Frontal cortex (tissue), 4 donors: ENCODE data around the gene CLTA. TPM values are rescaled to one million over a fixed set of nuclear protein-coding genes. Genes with fewer than 3 reads are reported as not detected.
"Not testable (repeated sequence)": the region's sequence is repeated elsewhere in the genome, so short reads cannot be mapped to it uniquely, and the experiment has no call there.

Source experiments
- DNase-seq, 2 donors: peaks; one replicate each; pipeline ENCODE4 v3.0.0; 2012; ENCODE audit warnings: low spot score in 2 of 2
- FAIRE-seq: peaks from 2 replicates; lab custom pipeline; 2012; peaks lifted over from hg19 to GRCh38; lab: Jason Lieb, UNC
- total RNA-seq: library from RNA; depleted of rRNA; stranded (reverse); fragments of >200 nt; gene quantifications from one replicate; pipeline ENCODE4 v1.2.3, GENCODE V29; 2014
- donor health status: control.
- donor health status: control.
- donor health status: control.

Gene CLTA
- total RNA-seq, 1 donor from 2014 or later: 152 TPM

GRCh38 chr9:36156116-36156515 is 34.6 kb upstream of the CLTA start:
- no peak for DNase-seq
- no peak for FAIRE-seq

GRCh38 chr9:36158122-36158521 is 32.6 kb upstream of the CLTA start:
- DNase-seq (no peak), FAIRE-seq (no peak)

GRCh38 chr9:36158917-36159316 is 31.8 kb upstream of the CLTA start:
- DNase-seq: no peak
- no peak for FAIRE-seq

GRCh38 chr9:36159509-36159908 is 31.2 kb upstream of the CLTA start:
- FAIRE-seq, DNase-seq: not testable (repeated sequence)

GRCh38 chr9:36160126-36160525 is 30.6 kb upstream of the CLTA start:
- DNase-seq, FAIRE-seq: not testable (repeated sequence)

GRCh38 chr9:36161187-36161586 is 29.5 kb upstream of the CLTA start:
- no peak for DNase-seq
- no peak for FAIRE-seq

GRCh38 chr9:36162211-36162738 is 28.4 kb upstream of the CLTA start:
- no peak for FAIRE-seq
- DNase-seq: no peak

- FAIRE-seq (no peak), DNase-seq (no peak)
These were observed 27.5 kb upstream of the CLTA start for GRCh38 chr9:36163049-36163785.

- FAIRE-seq (no peak), DNase-seq (peak in 1 of 2 donors; percentile 11)
These were observed 26.9 kb upstream of the CLTA start for GRCh38 chr9:36163786-36164170.

GRCh38 chr9:36164372-36164771 is 26.3 kb upstream of the CLTA start:
- no peak for FAIRE-seq

GRCh38 chr9:36164989-36165388 is 25.7 kb upstream of the CLTA start:
- DNase-seq (peak in 1 of 2 donors; percentile 8), FAIRE-seq (no peak)

More at GRCh38 chr9:36164372-36164771, 26.3 kb upstream of the CLTA start:
- peak in 1 of 2 donors; percentile 10 for DNase-seq

GRCh38 chr9:36165826-36166167 is 24.9 kb upstream of the CLTA start:
- FAIRE-seq: no peak
- peak; percentile 41 to 49 for DNase-seq

GRCh38 chr9:36166168-36166927 is 24.4 kb upstream of the CLTA start:
- DNase-seq: peak; percentile 84 to 94
- no peak for FAIRE-seq

GRCh38 chr9:36169166-36169565 is 21.6 kb upstream of the CLTA start, which contains the start of gene CCIN:
Gene CCIN (plus strand): TSS chr9:36169388. CDS start chr9:36169503, 115 bp downstream.
- DNase-seq (peak in 1 of 2 donors; percentile 2), FAIRE-seq (no peak)

GRCh38 chr9:36169708-36170107 is 21.0 kb upstream of the CLTA start:
- DNase-seq: peak in 1 of 2 donors; percentile 1
- FAIRE-seq: no peak

GRCh38 chr9:36170531-36170930 is 20.2 kb upstream of the CLTA start:
- DNase-seq (no peak), FAIRE-seq (no peak)

GRCh38 chr9:36173861-36174260 is 16.9 kb upstream of the CLTA start:
- FAIRE-seq: no peak

GRCh38 chr9:36174271-36174670 is 16.4 kb upstream of the CLTA start:
- FAIRE-seq: no peak

More at GRCh38 chr9:36173861-36174260, 16.9 kb upstream of the CLTA start:
- no peak for DNase-seq

GRCh38 chr9:36174731-36175130 is 16.0 kb upstream of the CLTA start:
- FAIRE-seq: no peak

More at GRCh38 chr9:36174271-36174670, 16.4 kb upstream of the CLTA start:
- no peak for DNase-seq

GRCh38 chr9:36175209-36175608 is 15.5 kb upstream of the CLTA start:
- FAIRE-seq, DNase-seq: not testable (repeated sequence)

More at GRCh38 chr9:36174731-36175130, 16.0 kb upstream of the CLTA start:
- DNase-seq: no peak

- not testable (repeated sequence) for DNase-seq, FAIRE-seq
These were observed 14.2 kb upstream of the CLTA start for GRCh38 chr9:36176496-36176895.
